Urinary bladder (tissue), 4 donors: ENCODE results near the gene HOPX. TPM values are rescaled to one million over a fixed set of nuclear protein-coding genes. Genes with fewer than 3 reads are reported as not detected.
A peak's percentile ranks its signal among the peaks of the same experiment; 100 is the strongest.

Experiments used
- DNase-seq: peaks from one replicate; pipeline ENCODE4 v3.0.0-alpha.2; 2015; ENCODE audit errors: extremely low spot score
- H3K27ac ChIP-seq: one replicate; pipeline ENCODE4 v1.5.1; 2013; ENCODE audit warnings: low read depth, mild to moderate bottlenecking, moderate library complexity
- H3K36me3 ChIP-seq: one replicate; pipeline ENCODE4 v1.6.1; 2013; ENCODE audit warnings: mild to moderate bottlenecking, moderate library complexity; ENCODE audit not compliant: insufficient read depth
- H3K4me1 ChIP-seq: one replicate; pipeline ENCODE4 v1.6.1; 2013; ENCODE audit warnings: mild to moderate bottlenecking, moderate library complexity; ENCODE audit not compliant: insufficient read depth
- H3K4me3 ChIP-seq: one replicate; pipeline ENCODE4 v1.5.1; 2013; ENCODE audit warnings: low read depth, low read length
- WGBS: extraction: QIAGEN DNeasy Blood & Tissue Kit; methylation state at CpG from one replicate; pipeline ENCODE4 v1.1.7; 2013; 5-methylcytosine and 5-hydroxymethylcytosine counted together
- polyA plus RNA-seq: library from polyadenylated mRNA; stranded (reverse); fragments of 200-250 nt; gene quantifications from one replicate; pipeline ENCODE4 v1.2.3, GENCODE V29; 2013
- total RNA-seq: library from RNA; depleted of rRNA; stranded (reverse); fragments of >200 nt; gene quantifications from one replicate; pipeline ENCODE4 v1.2.3, GENCODE V29; 2014
- donor health status: healthy with polysubstance abuse.
- donor health status: healthy.

HOPX gene
- total and polyA plus RNA-seq, 2 donors: 43.7 to 45.9 TPM

- under 1% methylated on average over 79 of the region's 79 CpGs for WGBS
- Histone ChIP-seq H3K4me1 (no peaks in the 10 kb centered on the region), H3K27ac (peak overlapping the region; percentile 69), H3K4me3 (peak overlapping the region; percentile 58), H3K36me3 (no peaks in the 10 kb centered on the region)
- no peak for DNase-seq
Observed at GRCh38 chr4:56655627-56656345, 25.3 kb downstream of the HOPX start.

GRCh38 chr4:56655209-56655626 is 25.9 kb downstream of the HOPX start:
- H3K4me1 ChIP-seq: no peaks in the 10 kb centered on the region
- no peak for DNase-seq
- WGBS: 1% methylated on average over 28 of the region's 28 CpGs
- H3K27ac ChIP-seq: peak overlapping the region; percentile 56
- H3K36me3 ChIP-seq: no peaks in the 10 kb centered on the region
- H3K4me3 ChIP-seq: peak overlapping the region; percentile 58

GRCh38 chr4:56654238-56654632 is 26.9 kb downstream of the HOPX start:
- no peaks in the 10 kb centered on the region for H3K4me1 ChIP-seq
- no peak for DNase-seq
- 18% methylated on average over 4 of the region's 4 CpGs for WGBS
- no peak overlapping the region for H3K4me3 ChIP-seq
- no peak overlapping the region for H3K27ac ChIP-seq
- H3K36me3 ChIP-seq: no peaks in the 10 kb centered on the region

GRCh38 chr4:56653461-56654237 is 27.4 kb downstream of the HOPX start:
- DNase-seq: no peak
- no peak overlapping the region for H3K4me3 ChIP-seq
- H3K4me1 ChIP-seq: no peaks in the 10 kb centered on the region
- no peak overlapping the region for H3K27ac ChIP-seq
- H3K36me3 ChIP-seq: no peaks in the 10 kb centered on the region
- 55% methylated on average over 1 of the region's 1 CpG for WGBS

- Histone ChIP-seq H3K4me1 (no peaks in the 10 kb centered on the region), H3K4me3 (no peak overlapping the region), H3K36me3 (no peaks in the 10 kb centered on the region), H3K27ac (no peak overlapping the region)
- 89% methylated on average over 3 of the region's 3 CpGs for WGBS
- no peak for DNase-seq
Observed at GRCh38 chr4:56652196-56652595, 28.9 kb downstream of the HOPX start.

- Histone ChIP-seq H3K36me3 (no peaks in the 10 kb centered on the region), H3K4me1 (no peaks in the 10 kb centered on the region), H3K27ac (no peak overlapping the region), H3K4me3 (no peak overlapping the region)
- 97% methylated on average over 1 of the region's 1 CpG for WGBS
- DNase-seq: no peak
Observed at GRCh38 chr4:56651056-56651350, 30.1 kb downstream of the HOPX start.

- Histone ChIP-seq H3K4me1 (no peaks in the 10 kb centered on the region), H3K27ac (no peak overlapping the region), H3K4me3 (no peak overlapping the region), H3K36me3 (no peaks in the 10 kb centered on the region)
- 77% methylated on average over 6 of the region's 6 CpGs for WGBS
- no peak for DNase-seq
Observed at GRCh38 chr4:56650262-56651055, 30.6 kb downstream of the HOPX start.

- DNase-seq: no peak
- WGBS: 87% methylated on average over 5 of the region's 5 CpGs
- no peak overlapping the region for H3K27ac ChIP-seq
Observed at GRCh38 chr4:56649445-56650261, 31.4 kb downstream of the HOPX start.

GRCh38 chr4:56648824-56649151 is 32.3 kb downstream of the HOPX start:
- Histone ChIP-seq H3K36me3 (no peaks in the 10 kb centered on the region), H3K4me3 (no peak overlapping the region), H3K4me1 (no peaks in the 10 kb centered on the region), H3K27ac (no peak overlapping the region)
- DNase-seq: no peak

More at GRCh38 chr4:56649445-56650261, 31.4 kb downstream of the HOPX start:
- H3K4me3 ChIP-seq: no peak overlapping the region
- no peaks in the 10 kb centered on the region for H3K36me3 ChIP-seq
- H3K4me1 ChIP-seq: no peaks in the 10 kb centered on the region

GRCh38 chr4:56648021-56648823 is 32.9 kb downstream of the HOPX start:
- DNase-seq: no peak
- WGBS: 95% methylated on average over 5 of the region's 5 CpGs

GRCh38 chr4:56646341-56646740 is 34.8 kb downstream of the HOPX start:
- H3K4me3 ChIP-seq: no peak overlapping the region
- no peak overlapping the region for H3K27ac ChIP-seq
- DNase-seq: no peak
- no peaks in the 10 kb centered on the region for H3K4me1 ChIP-seq
- H3K36me3 ChIP-seq: no peaks in the 10 kb centered on the region
- 95% methylated on average over 1 of the region's 1 CpG for WGBS

More at GRCh38 chr4:56648021-56648823, 32.9 kb downstream of the HOPX start:
- Histone ChIP-seq H3K27ac (no peak overlapping the region), H3K4me1 (no peaks in the 10 kb centered on the region), H3K36me3 (no peaks in the 10 kb centered on the region), H3K4me3 (no peak overlapping the region)

GRCh38 chr4:56643596-56643995 is 37.5 kb downstream of the HOPX start:
- 97% methylated on average over 6 of the region's 6 CpGs for WGBS

More at GRCh38 chr4:56643596-56643995, 37.5 kb downstream of the HOPX start:
- DNase-seq: no peak
- Histone ChIP-seq H3K36me3 (no peaks in the 10 kb centered on the region), H3K4me3 (no peak overlapping the region), H3K27ac (no peak overlapping the region), H3K4me1 (peaks cover 2% of the 10 kb centered on the region)
